Neutrophil (primary cell): Measurements from ENCODE around the gene IFNLR1.

Source experiments
- H3K27ac ChIP-seq: fragments of 200-600 bp; sonication (generic); 2 replicates; pipeline ENCODE4 v1.5.1; 2016; ENCODE audit warnings: mild to moderate bottlenecking, moderate library complexity
- H3K27me3 ChIP-seq: fragments of 200-600 bp; sonication (generic); 2 replicates; pipeline ENCODE4 v1.6.0; 2016; ENCODE audit warnings: mild to moderate bottlenecking
- H3K36me3 ChIP-seq: fragments of 200-600 bp; sonication (generic); 2 replicates; pipeline ENCODE4 v1.5.1; 2017
- H3K4me1 ChIP-seq, 2 experiments: fragments of 200-600 bp in 1 of 2; sonication (generic) in 1 of 2; 1 replicate in 1 of 2; 2 replicates in 1 of 2; pipeline versions ENCODE4 v1.5.1 to v1.6.1; 2013 to 2016; ENCODE audit warnings: low read depth in 1 of 2, low read length in 1 of 2, mild to moderate bottlenecking in 1 of 2, moderate library complexity in 1 of 2; ENCODE audit not compliant: control insufficient read depth in 1 of 2, insufficient read depth in 1 of 2
- H3K4me3 ChIP-seq, 2 experiments: fragments of 200-600 bp in 1 of 2; sonication (generic) in 1 of 2; 1 replicate in 1 of 2; 2 replicates in 1 of 2; pipeline ENCODE4 v1.5.1; 2013 to 2016; ENCODE audit warnings: low read depth in 1 of 2, low read length in 1 of 2, mild to moderate bottlenecking in 1 of 2, moderate library complexity in 1 of 2
- H3K9me3 ChIP-seq: fragments of 200-600 bp; sonication (generic); 2 replicates; pipeline ENCODE4 v1.5.1; 2016
- TF ChIP-seq, protein P1 (sequence below): fragments of 200-600 bp; sonication (generic); IDR thresholded peaks from 2 replicates; pipeline ENCODE4 v1.5.1; 2016; ENCODE audit warnings: antibody characterized with exemption

IFNLR1 gene

DNA sequence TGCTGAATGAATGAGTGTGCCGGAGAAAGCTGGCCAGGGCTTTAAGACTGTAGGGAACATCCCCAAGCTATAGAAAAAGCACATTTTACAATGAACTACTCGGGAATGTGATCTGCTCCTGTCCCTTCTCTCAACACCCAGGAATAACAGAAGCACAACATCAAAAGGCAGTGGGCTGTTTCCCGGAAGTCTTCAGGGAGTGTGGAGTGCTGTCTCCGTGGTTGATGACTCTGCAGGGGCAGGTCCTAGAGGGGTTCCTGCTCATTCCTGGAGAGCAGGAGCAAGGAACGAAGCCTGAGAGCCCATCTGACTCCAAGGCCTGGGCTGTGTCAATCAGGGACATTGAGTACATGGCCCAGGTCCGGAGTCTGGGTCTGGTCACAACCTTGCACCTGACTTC lies 39.3 kb downstream of the IFNLR1 start:
- Histone ChIP-seq H3K36me3 (no peaks in the 10 kb centered on the region), H3K27me3 (peaks cover 63% of the 10 kb centered on the region), H3K4me3 (no peak overlapping the region), H3K4me1 (peaks cover 5 to 8% of the 10 kb centered on the region in 2 experiments), H3K9me3 (no peaks in the 10 kb centered on the region), H3K27ac (no peak overlapping the region)
- TF ChIP-seq, protein P1, sequence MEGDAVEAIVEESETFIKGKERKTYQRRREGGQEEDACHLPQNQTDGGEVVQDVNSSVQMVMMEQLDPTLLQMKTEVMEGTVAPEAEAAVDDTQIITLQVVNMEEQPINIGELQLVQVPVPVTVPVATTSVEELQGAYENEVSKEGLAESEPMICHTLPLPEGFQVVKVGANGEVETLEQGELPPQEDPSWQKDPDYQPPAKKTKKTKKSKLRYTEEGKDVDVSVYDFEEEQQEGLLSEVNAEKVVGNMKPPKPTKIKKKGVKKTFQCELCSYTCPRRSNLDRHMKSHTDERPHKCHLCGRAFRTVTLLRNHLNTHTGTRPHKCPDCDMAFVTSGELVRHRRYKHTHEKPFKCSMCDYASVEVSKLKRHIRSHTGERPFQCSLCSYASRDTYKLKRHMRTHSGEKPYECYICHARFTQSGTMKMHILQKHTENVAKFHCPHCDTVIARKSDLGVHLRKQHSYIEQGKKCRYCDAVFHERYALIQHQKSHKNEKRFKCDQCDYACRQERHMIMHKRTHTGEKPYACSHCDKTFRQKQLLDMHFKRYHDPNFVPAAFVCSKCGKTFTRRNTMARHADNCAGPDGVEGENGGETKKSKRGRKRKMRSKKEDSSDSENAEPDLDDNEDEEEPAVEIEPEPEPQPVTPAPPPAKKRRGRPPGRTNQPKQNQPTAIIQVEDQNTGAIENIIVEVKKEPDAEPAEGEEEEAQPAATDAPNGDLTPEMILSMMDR: no peak

DNA sequence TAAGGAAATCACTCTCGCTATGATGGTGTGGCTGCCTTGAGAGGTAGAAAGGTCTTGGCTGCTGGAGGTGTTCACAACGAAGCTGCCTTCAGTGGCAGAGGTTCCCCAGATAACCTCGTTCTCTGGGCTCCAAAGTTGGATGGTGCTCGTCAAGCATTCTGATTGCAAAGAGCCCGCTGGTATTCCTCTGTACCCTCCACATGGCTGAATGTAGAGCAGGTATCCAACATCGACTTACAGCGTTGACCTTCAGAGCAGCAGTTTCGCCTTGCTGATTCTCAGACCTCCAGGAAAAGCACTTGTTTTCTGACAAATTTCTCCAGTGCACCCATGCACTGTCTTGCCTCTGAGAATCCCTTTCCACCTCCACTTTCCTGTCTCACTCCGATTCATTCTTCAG lies 39.9 kb downstream of the IFNLR1 start:
- peaks cover 59% of the 10 kb centered on the region for H3K27me3 ChIP-seq
- H3K4me3 ChIP-seq: no peak overlapping the region
- peaks cover 5 to 8% of the 10 kb centered on the region in 2 experiments for H3K4me1 ChIP-seq
- H3K9me3 ChIP-seq: no peaks in the 10 kb centered on the region
- no peak overlapping the region for H3K27ac ChIP-seq
- TF ChIP-seq, protein P1: no peak
- H3K36me3 ChIP-seq: no peaks in the 10 kb centered on the region

DNA sequence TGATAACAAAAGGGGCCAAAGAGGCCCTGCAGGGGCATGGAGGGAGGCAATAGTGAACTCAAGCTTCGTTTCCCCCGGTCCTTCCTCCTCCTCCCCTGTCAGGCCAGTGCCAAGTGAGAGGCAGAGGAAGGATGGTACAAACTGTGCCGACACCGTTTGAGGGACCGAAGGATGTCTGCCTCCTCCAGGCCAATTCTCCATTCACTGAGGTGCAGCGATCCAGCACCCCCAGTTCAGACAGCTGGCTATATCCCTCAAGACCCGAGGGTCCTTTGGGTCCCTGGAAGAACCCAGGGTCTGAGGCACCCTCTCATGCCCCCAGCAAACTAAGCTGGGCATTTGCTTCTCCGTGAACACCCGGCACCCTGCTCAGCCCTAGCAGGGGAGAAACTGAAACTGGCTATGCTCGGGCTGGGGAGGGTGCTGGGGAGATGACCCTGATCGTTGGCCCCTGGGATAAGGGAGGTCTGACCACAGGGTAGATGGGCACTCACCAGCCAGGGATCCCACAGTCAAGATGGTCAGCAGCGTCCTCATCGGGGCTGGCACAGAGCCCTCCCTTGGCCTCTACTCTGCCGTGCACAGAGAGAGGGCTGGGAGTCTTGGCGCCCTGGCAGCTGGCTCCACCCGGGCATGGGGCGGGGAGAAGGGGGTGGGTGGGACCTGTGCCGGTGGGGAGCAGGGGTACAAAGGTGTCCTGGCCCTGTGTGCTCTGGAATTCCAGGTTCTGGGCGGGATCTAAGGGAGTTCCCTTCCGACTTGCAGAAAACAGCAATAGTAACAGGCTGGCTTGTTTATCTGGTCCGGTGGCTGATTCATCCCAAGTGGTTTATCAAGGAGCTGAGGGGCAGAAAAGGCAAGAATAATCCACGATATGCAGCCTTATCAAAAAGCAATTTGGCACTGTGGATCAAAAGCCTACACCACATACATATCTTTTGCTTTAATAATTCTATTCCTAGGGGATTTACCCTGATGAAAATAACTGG lies 44.2 kb downstream of the IFNLR1 start, which contains the start of gene IL22RA1:
Gene IL22RA1, minus strand, starts transcription at position 595 of the 989 bp plus-strand sequence. Its CDS starts 58 bp downstream, at position 537.
- TF ChIP-seq, protein P1: no peak
- Histone ChIP-seq H3K27ac (no peak within 1 kb of the TSS), H3K4me1 (no peaks in the 10 kb centered on the region), H3K27me3 (peaks cover 17% of the 10 kb centered on the region), H3K9me3 (no peaks in the 10 kb centered on the region), H3K4me3 (no peak within 1 kb of the TSS), H3K36me3 (no peaks in the 10 kb centered on the region)

DNA sequence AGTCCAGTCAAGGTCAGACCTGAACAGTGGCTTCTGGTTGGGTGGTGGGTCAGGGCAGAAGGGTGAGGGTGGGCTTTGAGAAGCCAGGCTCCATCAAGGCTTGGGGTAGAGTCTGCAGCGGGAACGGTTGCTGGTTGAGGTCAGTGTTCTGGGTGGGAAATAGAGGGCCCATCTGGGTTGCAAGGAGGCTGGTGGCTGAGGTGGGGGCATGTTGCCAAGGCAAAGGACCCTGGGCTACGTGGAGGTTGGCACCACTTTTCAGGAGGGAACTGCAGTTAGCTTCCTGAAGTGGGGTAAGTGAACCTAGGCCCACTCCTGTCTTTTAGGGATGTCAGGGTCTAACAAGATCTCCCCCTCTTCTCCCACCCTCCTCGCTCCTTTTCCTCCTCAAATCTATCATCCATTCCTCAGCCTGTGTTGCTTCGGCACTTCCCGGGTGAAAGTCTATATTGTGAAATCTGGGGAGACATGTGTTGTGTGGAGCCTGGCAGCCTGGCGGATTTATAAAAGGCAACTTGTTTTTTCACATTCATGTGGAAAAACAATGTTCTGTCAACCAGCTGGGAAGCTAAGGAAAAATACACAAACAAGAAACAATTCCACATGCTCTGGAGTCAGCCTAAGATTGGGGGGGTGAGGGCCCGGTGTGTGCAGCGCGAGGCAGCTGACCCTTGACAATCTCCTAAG lies 45.6 kb downstream of the IFNLR1 start:
- Histone ChIP-seq H3K4me3 (no peak overlapping the region), H3K27ac (no peak overlapping the region), H3K36me3 (no peaks in the 10 kb centered on the region), H3K27me3 (peaks cover 16% of the 10 kb centered on the region), H3K4me1 (no peaks in the 10 kb centered on the region), H3K9me3 (no peaks in the 10 kb centered on the region)
- TF ChIP-seq, protein P1: no peak

DNA sequence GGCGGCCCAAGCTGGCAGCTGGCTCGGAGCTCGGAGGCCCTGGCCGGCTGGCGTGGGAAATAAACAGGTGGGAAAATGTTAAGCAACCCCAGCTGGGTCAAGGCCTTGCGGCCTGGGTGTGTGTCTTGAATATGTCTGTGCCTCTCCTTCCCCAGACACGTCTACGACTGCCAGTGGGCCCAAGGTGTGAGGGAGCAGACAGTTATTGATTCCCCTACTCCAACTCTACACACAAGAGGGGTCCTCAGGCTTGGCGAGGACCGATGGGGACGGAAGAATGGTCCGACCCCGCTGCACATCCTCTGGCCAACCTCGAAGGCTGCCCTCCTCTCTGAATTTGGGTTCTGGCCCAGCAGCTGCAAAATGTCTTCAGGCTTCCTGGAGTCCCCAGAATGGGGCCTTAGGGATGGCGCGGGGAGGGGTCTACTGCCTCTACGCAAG lies 46.3 kb downstream of the IFNLR1 start:
- no peak overlapping the region for H3K4me3 ChIP-seq
- peaks cover 10% of the 10 kb centered on the region for H3K27me3 ChIP-seq
- H3K9me3 ChIP-seq: no peaks in the 10 kb centered on the region
- TF ChIP-seq, protein P1: no peak
- H3K36me3 ChIP-seq: no peaks in the 10 kb centered on the region
- H3K4me1 ChIP-seq: no peaks in the 10 kb centered on the region
- no peak overlapping the region for H3K27ac ChIP-seq
